Fibroblast of skin of back (primary cell): Measurements from ENCODE around the gene ZC3H7A.
A peak's percentile ranks its signal among the peaks of the same experiment; 100 is the strongest.
"Not testable (repeated sequence)": the region's sequence is repeated elsewhere in the genome, so short reads cannot be mapped to it uniquely, and the experiment has no call there.

Experiments
- DNase-seq: peaks from one replicate; pipeline ENCODE4 v3.0.0-alpha.2; 2013

The ZC3H7A gene

GRCh38 chr16:11800382-11800718 lies 3.3 kb upstream of the ZC3H7A start:
- no peak for DNase-seq

GRCh38 chr16:11799509-11800381 lies 2.7 kb upstream of the ZC3H7A start:
- no peak for DNase-seq

GRCh38 chr16:11799017-11799381 lies 1.9 kb upstream of the ZC3H7A start:
- DNase-seq, result no peak

GRCh38 chr16:11797957-11798299 lies 870 bp upstream of the ZC3H7A start:
- DNase-seq, result peak; percentile 30

GRCh38 chr16:11796227-11797165 lies 562 bp downstream of the ZC3H7A start:
- DNase-seq, result peak; percentile 46

- DNase-seq, result no peak
Observed at GRCh38 chr16:11795887-11796226, 1.2 kb downstream of the ZC3H7A start.

GRCh38 chr16:11794996-11795886 lies 1.8 kb downstream of the ZC3H7A start:
- DNase-seq, result no peak

GRCh38 chr16:11794447-11794846 lies 2.6 kb downstream of the ZC3H7A start:
- DNase-seq, result no peak

- DNase-seq, result no peak
Observed at GRCh38 chr16:11793840-11794239, 3.2 kb downstream of the ZC3H7A start.

GRCh38 chr16:11792410-11793241 lies 4.4 kb downstream of the ZC3H7A start:
- DNase-seq, result no peak

GRCh38 chr16:11791144-11791828 lies 5.8 kb downstream of the ZC3H7A start:
- DNase-seq, result no peak

- DNase-seq, result no peak
Observed at GRCh38 chr16:11788914-11789313, 8.1 kb downstream of the ZC3H7A start.

- DNase-seq, result not testable (repeated sequence)
Observed at GRCh38 chr16:11784980-11785599, 12.0 kb downstream of the ZC3H7A start.

- not testable (repeated sequence) for DNase-seq
Observed at GRCh38 chr16:11784381-11784780, 12.7 kb downstream of the ZC3H7A start.

GRCh38 chr16:11784038-11784369 lies 13.1 kb downstream of the ZC3H7A start:
- peak; percentile 46 for DNase-seq

- peak; percentile 57 for DNase-seq
Observed at GRCh38 chr16:11783319-11784037, 13.6 kb downstream of the ZC3H7A start.

- no peak for DNase-seq
Observed at GRCh38 chr16:11781773-11782172, 15.3 kb downstream of the ZC3H7A start.

GRCh38 chr16:11780991-11781680 lies 15.9 kb downstream of the ZC3H7A start:
- DNase-seq, result no peak

- no peak for DNase-seq
Observed at GRCh38 chr16:11779074-11779473, 18.0 kb downstream of the ZC3H7A start.
